ENCODE measurements around the gene ITPR3. TPM values are rescaled to one million over a fixed set of nuclear protein-coding genes. Genes with fewer than 3 reads are reported as not detected.
A peak's percentile ranks its signal among the peaks of the same experiment; 100 is the strongest.

The ITPR3 gene
- total and polyA plus RNA-seq, 2 of the 13 experiments (the other 11 are each of a cell fraction or from before 2014, with no cell fraction given) = 3.8 to 21.4 TPM

DNA sequence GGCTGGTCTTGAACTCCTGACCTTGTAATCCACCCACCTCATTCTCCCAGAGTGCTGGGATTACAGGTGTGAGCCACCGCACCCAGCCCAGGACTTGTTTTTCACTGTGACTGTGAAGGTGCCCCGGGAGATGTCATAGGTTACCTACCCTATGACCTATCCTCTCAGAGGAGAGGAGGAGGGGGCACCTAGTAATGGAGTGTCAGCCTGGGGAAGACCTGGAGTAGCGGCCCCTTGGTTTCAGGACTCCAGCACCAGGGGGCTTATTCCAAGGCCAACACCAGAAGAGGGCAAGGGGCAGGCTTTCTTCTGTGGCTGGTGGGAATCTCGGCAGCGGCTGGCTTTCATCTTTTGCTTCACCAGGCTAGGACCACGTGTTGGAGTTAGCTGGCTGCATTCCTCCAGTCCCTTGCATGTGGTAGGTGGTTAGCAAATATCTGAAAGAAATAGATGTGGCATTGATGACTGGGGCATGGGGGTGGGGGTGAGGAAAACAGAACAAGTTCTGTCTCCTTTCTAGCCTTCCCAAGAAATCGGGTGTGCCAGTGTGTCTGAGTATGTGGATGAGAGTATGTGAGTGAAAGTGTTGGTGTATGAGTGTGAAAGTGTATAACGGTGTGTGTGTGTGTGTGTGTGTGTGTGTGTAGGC lies 7.9 kb upstream of the ITPR3 start (continued):
- TF ChIP-seq, protein P1, sequence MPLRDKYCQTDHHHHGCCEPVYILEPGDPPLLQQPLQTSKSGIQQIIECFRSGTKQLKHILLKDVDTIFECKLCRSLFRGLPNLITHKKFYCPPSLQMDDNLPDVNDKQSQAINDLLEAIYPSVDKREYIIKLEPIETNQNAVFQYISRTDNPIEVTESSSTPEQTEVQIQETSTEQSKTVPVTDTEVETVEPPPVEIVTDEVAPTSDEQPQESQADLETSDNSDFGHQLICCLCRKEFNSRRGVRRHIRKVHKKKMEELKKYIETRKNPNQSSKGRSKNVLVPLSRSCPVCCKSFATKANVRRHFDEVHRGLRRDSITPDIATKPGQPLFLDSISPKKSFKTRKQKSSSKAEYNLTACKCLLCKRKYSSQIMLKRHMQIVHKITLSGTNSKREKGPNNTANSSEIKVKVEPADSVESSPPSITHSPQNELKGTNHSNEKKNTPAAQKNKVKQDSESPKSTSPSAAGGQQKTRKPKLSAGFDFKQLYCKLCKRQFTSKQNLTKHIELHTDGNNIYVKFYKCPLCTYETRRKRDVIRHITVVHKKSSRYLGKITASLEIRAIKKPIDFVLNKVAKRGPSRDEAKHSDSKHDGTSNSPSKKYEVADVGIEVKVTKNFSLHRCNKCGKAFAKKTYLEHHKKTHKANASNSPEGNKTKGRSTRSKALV (CRISPR knock-in tag; IDR thresholded peaks at IDR 0.05) = 0 out of 2 replicates have a peak, but pooled peaks have one; percentile 33
- no peak for TF ChIP-seq CREB1 (IDR thresholded peaks at IDR 0.05)
- peak; percentile 41; the same call in 1 of the 2 replicates for TF ChIP-seq CREB1 (CRISPR knock-in tag; IDR thresholded peaks at IDR 0.05)
- TF ChIP-seq ZNF296 (CRISPR knock-in tag; conservative IDR thresholded peaks at IDR 0.05) = no peak
- TF ChIP-seq ZFAT (CRISPR knock-in tag; conservative IDR thresholded peaks at IDR 0.05) = no peak
- TF ChIP-seq NONO (IDR thresholded peaks at IDR 0.05) = no peak
- TF ChIP-seq NONO (CRISPR knock-in tag; conservative IDR thresholded peaks at IDR 0.05) = no peak
- TF ChIP-seq ZNF777 (CRISPR knock-in tag; IDR thresholded peaks at IDR 0.05) = no peak
- TF ChIP-seq, protein P2, sequence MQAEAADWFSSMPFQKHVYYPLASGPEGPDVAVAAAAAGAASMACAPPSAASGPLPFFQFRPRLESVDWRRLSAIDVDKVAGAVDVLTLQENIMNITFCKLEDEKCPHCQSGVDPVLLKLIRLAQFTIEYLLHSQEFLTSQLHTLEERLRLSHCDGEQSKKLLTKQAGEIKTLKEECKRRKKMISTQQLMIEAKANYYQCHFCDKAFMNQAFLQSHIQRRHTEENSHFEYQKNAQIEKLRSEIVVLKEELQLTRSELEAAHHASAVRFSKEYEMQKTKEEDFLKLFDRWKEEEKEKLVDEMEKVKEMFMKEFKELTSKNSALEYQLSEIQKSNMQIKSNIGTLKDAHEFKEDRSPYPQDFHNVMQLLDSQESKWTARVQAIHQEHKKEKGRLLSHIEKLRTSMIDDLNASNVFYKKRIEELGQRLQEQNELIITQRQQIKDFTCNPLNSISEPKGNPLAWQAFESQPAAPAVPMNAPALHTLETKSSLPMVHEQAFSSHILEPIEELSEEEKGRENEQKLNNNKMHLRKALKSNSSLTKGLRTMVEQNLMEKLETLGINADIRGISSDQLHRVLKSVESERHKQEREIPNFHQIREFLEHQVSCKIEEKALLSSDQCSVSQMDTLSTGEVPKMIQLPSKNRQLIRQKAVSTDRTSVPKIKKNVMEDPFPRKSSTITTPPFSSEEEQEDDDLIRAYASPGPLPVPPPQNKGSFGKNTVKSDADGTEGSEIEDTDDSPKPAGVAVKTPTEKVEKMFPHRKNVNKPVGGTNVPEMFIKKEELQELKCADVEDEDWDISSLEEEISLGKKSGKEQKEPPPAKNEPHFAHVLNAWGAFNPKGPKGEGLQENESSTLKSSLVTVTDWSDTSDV (CRISPR knock-in tag; IDR thresholded peaks at IDR 0.05) = no peak
- TF ChIP-seq ATF1 (CRISPR knock-in tag; IDR thresholded peaks at IDR 0.05) = no peak
- TF ChIP-seq, protein P3, sequence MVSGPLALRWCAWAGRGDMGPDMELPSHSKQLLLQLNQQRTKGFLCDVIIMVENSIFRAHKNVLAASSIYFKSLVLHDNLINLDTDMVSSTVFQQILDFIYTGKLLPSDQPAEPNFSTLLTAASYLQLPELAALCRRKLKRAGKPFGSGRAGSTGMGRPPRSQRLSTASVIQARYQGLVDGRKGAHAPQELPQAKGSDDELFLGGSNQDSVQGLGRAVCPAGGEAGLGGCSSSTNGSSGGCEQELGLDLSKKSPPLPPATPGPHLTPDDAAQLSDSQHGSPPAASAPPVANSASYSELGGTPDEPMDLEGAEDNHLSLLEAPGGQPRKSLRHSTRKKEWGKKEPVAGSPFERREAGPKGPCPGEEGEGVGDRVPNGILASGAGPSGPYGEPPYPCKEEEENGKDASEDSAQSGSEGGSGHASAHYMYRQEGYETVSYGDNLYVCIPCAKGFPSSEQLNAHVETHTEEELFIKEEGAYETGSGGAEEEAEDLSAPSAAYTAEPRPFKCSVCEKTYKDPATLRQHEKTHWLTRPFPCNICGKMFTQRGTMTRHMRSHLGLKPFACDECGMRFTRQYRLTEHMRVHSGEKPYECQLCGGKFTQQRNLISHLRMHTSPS (CRISPR knock-in tag; IDR thresholded peaks at IDR 0.05; ENCODE audit: low read depth) = peak; percentile 72
- no peak for TF ChIP-seq BORCS8-MEF2B (CRISPR knock-in tag; IDR thresholded peaks at IDR 0.05)
- no peak for TF ChIP-seq ZSCAN30 (CRISPR knock-in tag; IDR thresholded peaks at IDR 0.05)
- no peak for TF ChIP-seq ZNF790 (CRISPR knock-in tag; IDR thresholded peaks at IDR 0.05; ENCODE audit: borderline replicate concordance)
- no peak for TF ChIP-seq MTA3 (CRISPR knock-in tag; IDR thresholded peaks at IDR 0.05)
- no peak for TF ChIP-seq SSRP1 (CRISPR knock-in tag; IDR thresholded peaks at IDR 0.05)
- no peak for TF ChIP-seq POLR2A (IDR thresholded peaks at IDR 0.05; ENCODE audit: insufficient read depth in 1 of 2, low read depth in 2 of 2, low read length in 2 of 2)
- TF ChIP-seq, protein P4, sequence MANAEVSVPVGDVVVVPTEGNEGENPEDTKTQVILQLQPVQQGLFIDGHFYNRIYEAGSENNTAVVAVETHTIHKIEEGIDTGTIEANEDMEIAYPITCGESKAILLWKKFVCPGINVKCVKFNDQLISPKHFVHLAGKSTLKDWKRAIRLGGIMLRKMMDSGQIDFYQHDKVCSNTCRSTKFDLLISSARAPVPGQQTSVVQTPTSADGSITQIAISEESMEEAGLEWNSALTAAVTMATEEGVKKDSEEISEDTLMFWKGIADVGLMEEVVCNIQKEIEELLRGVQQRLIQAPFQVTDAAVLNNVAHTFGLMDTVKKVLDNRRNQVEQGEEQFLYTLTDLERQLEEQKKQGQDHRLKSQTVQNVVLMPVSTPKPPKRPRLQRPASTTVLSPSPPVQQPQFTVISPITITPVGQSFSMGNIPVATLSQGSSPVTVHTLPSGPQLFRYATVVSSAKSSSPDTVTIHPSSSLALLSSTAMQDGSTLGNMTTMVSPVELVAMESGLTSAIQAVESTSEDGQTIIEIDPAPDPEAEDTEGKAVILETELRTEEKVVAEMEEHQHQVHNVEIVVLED (CRISPR knock-in tag; IDR thresholded peaks at IDR 0.05; ENCODE audit: borderline replicate concordance) = no peak
- no peak for TF ChIP-seq YEATS4 (CRISPR knock-in tag; IDR thresholded peaks at IDR 0.05; ENCODE audit: borderline replicate concordance)
- no peak for TF ChIP-seq ATF7 (IDR thresholded peaks at IDR 0.05)
- peak; percentile 79; the same call in 1 of the 2 replicates for TF ChIP-seq ATF7 (CRISPR knock-in tag; IDR thresholded peaks at IDR 0.05)
- no peak for TF ChIP-seq ZNF83 (CRISPR knock-in tag; IDR thresholded peaks at IDR 0.05; ENCODE audit: borderline replicate concordance)
- no peak for TF ChIP-seq ZNF713 (CRISPR knock-in tag; IDR thresholded peaks at IDR 0.05)
- TF ChIP-seq, protein P5, sequence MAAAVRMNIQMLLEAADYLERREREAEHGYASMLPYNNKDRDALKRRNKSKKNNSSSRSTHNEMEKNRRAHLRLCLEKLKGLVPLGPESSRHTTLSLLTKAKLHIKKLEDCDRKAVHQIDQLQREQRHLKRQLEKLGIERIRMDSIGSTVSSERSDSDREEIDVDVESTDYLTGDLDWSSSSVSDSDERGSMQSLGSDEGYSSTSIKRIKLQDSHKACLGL (CRISPR knock-in tag; IDR thresholded peaks at IDR 0.05) = no peak; the same call in 1 of the 2 replicates

Measured in HepG2 (cell line).